Measurements from ENCODE around the gene BRIP1.

The BRIP1 gene

DNA sequence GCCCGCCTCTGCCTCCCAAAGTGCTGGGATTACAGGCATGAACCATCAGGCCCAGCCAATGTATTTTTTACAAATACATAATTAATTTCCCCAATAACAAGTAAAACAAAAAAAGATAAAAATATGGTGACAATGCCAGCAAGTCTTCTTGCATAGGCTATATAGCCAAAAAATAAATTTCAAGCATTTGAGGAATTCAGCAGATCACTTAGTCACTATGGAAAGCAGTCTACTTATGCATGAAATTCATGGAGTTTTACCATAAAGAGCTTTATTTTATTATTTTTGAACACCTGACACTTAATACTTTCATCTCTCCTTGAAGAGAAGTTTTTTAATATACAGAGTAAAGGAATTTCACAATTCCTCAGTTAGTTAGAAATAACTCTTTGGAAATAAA is 56.4 kb downstream of the BRIP1 start:
- H3K4me3 ChIP-seq (ENCODE audit: low read depth, low read length) = no peak overlapping the region
- no peak for DNase-seq (ENCODE audit: low read depth)
- TF ChIP-seq, protein P1, sequence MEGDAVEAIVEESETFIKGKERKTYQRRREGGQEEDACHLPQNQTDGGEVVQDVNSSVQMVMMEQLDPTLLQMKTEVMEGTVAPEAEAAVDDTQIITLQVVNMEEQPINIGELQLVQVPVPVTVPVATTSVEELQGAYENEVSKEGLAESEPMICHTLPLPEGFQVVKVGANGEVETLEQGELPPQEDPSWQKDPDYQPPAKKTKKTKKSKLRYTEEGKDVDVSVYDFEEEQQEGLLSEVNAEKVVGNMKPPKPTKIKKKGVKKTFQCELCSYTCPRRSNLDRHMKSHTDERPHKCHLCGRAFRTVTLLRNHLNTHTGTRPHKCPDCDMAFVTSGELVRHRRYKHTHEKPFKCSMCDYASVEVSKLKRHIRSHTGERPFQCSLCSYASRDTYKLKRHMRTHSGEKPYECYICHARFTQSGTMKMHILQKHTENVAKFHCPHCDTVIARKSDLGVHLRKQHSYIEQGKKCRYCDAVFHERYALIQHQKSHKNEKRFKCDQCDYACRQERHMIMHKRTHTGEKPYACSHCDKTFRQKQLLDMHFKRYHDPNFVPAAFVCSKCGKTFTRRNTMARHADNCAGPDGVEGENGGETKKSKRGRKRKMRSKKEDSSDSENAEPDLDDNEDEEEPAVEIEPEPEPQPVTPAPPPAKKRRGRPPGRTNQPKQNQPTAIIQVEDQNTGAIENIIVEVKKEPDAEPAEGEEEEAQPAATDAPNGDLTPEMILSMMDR (IDR thresholded peaks at IDR 0.05; ENCODE audit: low read depth, low read length, missing control alignments) = no peak
- in situ Hi-C loops (cut with HindIII; ENCODE audit: low sequenced_read_pairs) = no loop called here

DNA sequence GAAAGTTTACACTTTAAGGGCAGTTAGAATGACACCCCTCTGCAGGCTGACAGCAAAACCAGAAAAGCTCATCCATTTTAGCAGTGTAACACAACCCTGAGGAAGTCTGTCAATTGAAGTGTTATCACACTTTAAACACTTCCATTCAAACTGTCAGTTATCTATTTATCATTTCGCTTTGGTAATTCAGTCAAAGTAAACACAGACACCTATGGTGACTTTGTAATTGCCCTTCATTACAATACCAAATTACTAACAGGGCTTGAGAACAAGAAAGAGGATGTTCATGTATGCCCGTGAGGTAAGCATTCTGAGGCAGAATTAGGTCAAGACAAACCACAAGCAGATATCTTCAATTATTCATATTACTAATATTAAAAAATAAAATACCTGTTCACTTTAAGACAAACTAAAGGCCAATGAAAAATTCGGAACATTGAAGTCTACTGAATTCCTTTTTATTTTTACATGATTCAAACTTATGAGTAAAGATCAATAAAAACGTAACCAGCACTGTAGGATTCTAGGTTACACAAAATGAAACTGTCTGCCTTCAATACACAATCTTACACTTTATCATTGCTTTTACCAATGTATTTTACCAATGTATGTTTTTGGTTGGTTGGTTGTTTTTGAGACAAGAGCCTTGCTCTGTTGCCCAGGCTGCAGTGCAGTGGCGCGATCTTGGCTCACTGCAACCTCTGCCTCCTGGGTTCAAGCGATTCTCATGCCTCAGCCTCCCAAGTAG is 57.1 kb downstream of the BRIP1 start:
- in situ Hi-C loops (cut with HindIII; ENCODE audit: low sequenced_read_pairs) = no loop called here
- DNase-seq (ENCODE audit: low read depth) = no peak
- TF ChIP-seq, protein P1 (IDR thresholded peaks at IDR 0.05; ENCODE audit: low read depth, low read length, missing control alignments) = no peak
- H3K4me3 ChIP-seq (ENCODE audit: low read depth, low read length) = no peak overlapping the region

- H3K4me3 ChIP-seq (ENCODE audit: low read depth, low read length) = no peak overlapping the region
- DNase-seq (ENCODE audit: low read depth) = no peak
- TF ChIP-seq, protein P1 (IDR thresholded peaks at IDR 0.05; ENCODE audit: low read depth, low read length, missing control alignments) = no peak
- in situ Hi-C loops (cut with HindIII; ENCODE audit: low sequenced_read_pairs) = no loop called here
These were observed 57.9 kb downstream of the BRIP1 start for GRCh38 chr17:61805399-61805798.

DNA sequence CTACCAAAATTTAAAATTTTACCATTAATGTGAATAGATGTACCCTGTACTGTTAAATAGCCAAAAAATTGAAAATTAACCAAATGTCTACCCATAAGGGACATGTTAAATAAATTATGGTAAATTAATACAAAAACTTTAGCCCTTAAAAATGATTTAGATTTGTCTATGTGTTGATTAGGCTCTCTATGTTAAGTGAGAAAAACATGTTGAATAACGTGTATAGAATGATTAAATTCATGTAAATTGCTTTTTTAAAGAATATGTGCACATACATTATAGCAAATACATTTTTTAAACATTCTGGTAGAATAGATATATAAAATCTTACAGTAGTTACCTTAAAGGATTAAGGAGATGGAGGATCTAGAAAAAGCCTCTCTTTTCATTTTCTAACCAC is 59.5 kb downstream of the BRIP1 start:
- TF ChIP-seq, protein P1 (IDR thresholded peaks at IDR 0.05; ENCODE audit: low read depth, low read length, missing control alignments) = no peak
- DNase-seq (ENCODE audit: low read depth) = no peak
- no peak overlapping the region for H3K4me3 ChIP-seq (ENCODE audit: low read depth, low read length)
- in situ Hi-C loops (cut with HindIII; ENCODE audit: low sequenced_read_pairs) = no loop called here

DNA sequence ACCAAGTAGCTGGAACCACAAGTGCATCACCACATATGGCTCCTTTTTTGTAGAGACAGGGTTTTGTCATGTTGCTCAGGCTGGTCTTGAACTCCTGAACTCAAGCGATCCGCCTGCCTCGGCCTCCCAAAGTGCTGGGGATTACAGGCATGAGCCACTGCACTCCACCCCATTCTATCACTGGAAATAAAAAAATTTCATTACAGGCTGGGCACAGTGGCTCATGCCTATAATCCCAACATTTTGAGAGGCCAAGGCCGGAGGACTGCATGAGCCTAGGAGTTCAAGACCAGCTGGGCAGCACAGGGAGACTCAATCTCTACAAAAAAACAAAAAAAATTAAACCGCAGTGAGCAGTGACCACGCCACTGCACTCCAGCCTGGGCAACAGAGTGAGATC is 60.1 kb downstream of the BRIP1 start:
- TF ChIP-seq, protein P1 (IDR thresholded peaks at IDR 0.05; ENCODE audit: low read depth, low read length, missing control alignments) = no peak
- in situ Hi-C loops (cut with HindIII; ENCODE audit: low sequenced_read_pairs) = no loop called here
- no peak for DNase-seq (ENCODE audit: low read depth)
- no peak overlapping the region for H3K4me3 ChIP-seq (ENCODE audit: low read depth, low read length)

- H3K4me3 ChIP-seq (ENCODE audit: low read depth, low read length) = no peak overlapping the region
- no peak for DNase-seq (ENCODE audit: low read depth)
- TF ChIP-seq, protein P1 (IDR thresholded peaks at IDR 0.05; ENCODE audit: low read depth, low read length, missing control alignments) = no peak
- in situ Hi-C loops (cut with HindIII; ENCODE audit: low sequenced_read_pairs) = no loop called here
These were observed 63.4 kb downstream of the BRIP1 start for GRCh38 chr17:61799812-61800484.
